T47D (cell line): ENCODE data around the gene UCK2.

Source experiments
- DNase-seq, 2 experiments: peaks; one replicate each; pipeline versions ENCODE4 v3.0.0 to v3.0.0-alpha.2; 2011 to 2012; ENCODE audit warnings: low read depth in 1 of 2, low spot score in 1 of 2
- JUND ChIP-seq: IDR thresholded peaks from 2 replicates; pipeline ENCODE4 v1.6.1; 2012; ENCODE audit warnings: low read depth
- in situ Hi-C: cut with HindIII; loops from 2 replicates; pipeline ENCODE4 v1.10.0; 2016; ENCODE audit warnings: low sequenced_read_pairs, low pct_unique_long_range_greater_than_20kb

Gene UCK2

GRCh38 chr1:165960136-165960535 is 132.7 kb downstream of the UCK2 start:
- TF ChIP-seq JUND, result no peak
- no peak for DNase-seq
- in situ Hi-C loops, result no loop called here

- DNase-seq, result no peak
- in situ Hi-C loops, result no loop called here
- TF ChIP-seq JUND, result no peak
Measured at GRCh38 chr1:165960881-165961280, 133.5 kb downstream of the UCK2 start.
